GM23338 (cell line): ENCODE results near the gene UGT1A3. TPM values are rescaled to one million over a fixed set of nuclear protein-coding genes. Genes with fewer than 3 reads are reported as not detected.

Source experiments
- ATAC-seq: fragments of 200-7000 bp; cut with Tn5 transposase; 3 replicates; pipeline ENCODE4 v1.9.1; 2020
- DNase-seq: peaks from one replicate; pipeline ENCODE4 v3.0.0-alpha.2; 2015; ENCODE audit warnings: low spot score
- H2AFZ ChIP-seq: fragments of 200-600 bp; sonication (generic); 2 replicates; pipeline ENCODE4 v1.8.0; 2016; ENCODE audit warnings: antibody characterized with exemption, mild to moderate bottlenecking, moderate library complexity
- H3F3A ChIP-seq: fragments of 200-600 bp; sonication (generic); replicated peaks from 2 replicates; pipeline ENCODE4 v1.8.0; 2017; ENCODE audit warnings: antibody characterized with exemption, mixed run types, low read depth
- H3K27ac ChIP-seq: fragments of 200-600 bp; sonication (generic); 2 replicates; pipeline ENCODE4 v1.6.1; 2016; ENCODE audit warnings: low read depth
- H3K27me3 ChIP-seq: fragments of 200-600 bp; sonication (generic); 2 replicates; pipeline ENCODE4 v1.8.0; 2016; ENCODE audit warnings: mild to moderate bottlenecking, mixed run types, moderate library complexity; ENCODE audit not compliant: insufficient read depth
- H3K36me3 ChIP-seq: fragments of 200-600 bp; sonication (generic); 2 replicates; pipeline ENCODE4 v1.8.0; 2016; ENCODE audit warnings: mild to moderate bottlenecking; ENCODE audit not compliant: insufficient read depth
- H3K4me1 ChIP-seq: fragments of 200-600 bp; sonication (generic); 2 replicates; pipeline ENCODE4 v1.8.0; 2016; ENCODE audit warnings: mild to moderate bottlenecking, moderate library complexity; ENCODE audit not compliant: insufficient read depth
- H3K4me2 ChIP-seq: fragments of 200-600 bp; sonication (generic); 2 replicates; pipeline ENCODE4 v1.7.1; 2017; ENCODE audit warnings: mixed run types
- H3K4me3 ChIP-seq: fragments of 200-600 bp; sonication (generic); 2 replicates; pipeline ENCODE4 v1.6.1; 2016; ENCODE audit warnings: mixed run types
- H3K79me2 ChIP-seq: fragments of 200-600 bp; sonication (generic); replicated peaks from 2 replicates; pipeline ENCODE4 v1.8.0; 2017; ENCODE audit warnings: mild to moderate bottlenecking; ENCODE audit not compliant: insufficient read depth
- H3K9me2 ChIP-seq: fragments of 200-600 bp; sonication (generic); 2 replicates; pipeline ENCODE4 v1.8.0; 2017; ENCODE audit not compliant: insufficient read depth
- H4K20me1 ChIP-seq: fragments of 200-600 bp; sonication (generic); replicated peaks from 2 replicates; pipeline ENCODE4 v1.8.0; 2017; ENCODE audit warnings: mild to moderate bottlenecking; ENCODE audit not compliant: insufficient read depth
- H3K27ac Mint-ChIP-seq: 2 replicates; pipeline ENCODE4 v1.8.0; 2020; ENCODE audit warnings: inconsistent platforms, mild to moderate bottlenecking, moderate library complexity, mixed read lengths
- H3K27me3 Mint-ChIP-seq: 3 replicates; pipeline ENCODE4 v1.8.0; 2022; ENCODE audit warnings: low read depth, mild to moderate bottlenecking, moderate library complexity, mixed read lengths, inconsistent platforms; ENCODE audit not compliant: insufficient read depth, poor library complexity
- H3K36me3 Mint-ChIP-seq: 3 replicates; pipeline ENCODE4 v1.8.0; 2021; ENCODE audit warnings: low read depth, mild to moderate bottlenecking, inconsistent platforms, moderate library complexity, mixed read lengths
- H3K4me1 Mint-ChIP-seq: 3 replicates; pipeline ENCODE4 v1.8.0; 2020; ENCODE audit warnings: mild to moderate bottlenecking, inconsistent platforms, mixed read lengths
- H3K4me3 Mint-ChIP-seq: 3 replicates; pipeline ENCODE4 v1.8.0; 2021; ENCODE audit warnings: moderate library complexity, mild to moderate bottlenecking, inconsistent platforms, mixed read lengths
- H3K9me3 Mint-ChIP-seq: 3 replicates; pipeline ENCODE4 v1.8.0; 2020; ENCODE audit warnings: moderate library complexity, mild to moderate bottlenecking, inconsistent platforms, mixed read lengths
- CREB1 ChIP-seq: fragments of 250-450 bp; sonication (Bioruptor Pico); IDR thresholded peaks from 2 replicates; pipeline ENCODE4 v1.5.0; 2020; ENCODE audit warnings: low read depth, mild to moderate bottlenecking, moderate library complexity
- CTCF ChIP-seq, 2 experiments: fragments of 200-600 bp in 1 of 2; sonication (generic) in 1 of 2; conservative IDR thresholded peaks; 2 replicates each; pipeline versions ENCODE4 v1.5.1 to v1.6.1; 2016 to 2017; ENCODE audit warnings: antibody characterized with exemption in 2 of 2, low read depth in 2 of 2, mild to moderate bottlenecking in 2 of 2, moderate library complexity in 1 of 2
- ETS1 ChIP-seq: IDR thresholded peaks from 2 replicates; pipeline ENCODE4 v1.6.1; 2016; ENCODE audit warnings: antibody characterized with exemption
- EZH2 ChIP-seq: fragments of 200-600 bp; sonication (generic); IDR thresholded peaks from one replicate; pipeline ENCODE4 v1.8.0; 2017; ENCODE audit warnings: antibody characterized with exemption, mild to moderate bottlenecking, low read depth; ENCODE audit not compliant: unreplicated experiment
- EZH2phosphoT487 ChIP-seq: fragments of 200-600 bp; sonication (generic); IDR thresholded peaks from one replicate; pipeline ENCODE4 v1.8.1; 2018; ENCODE audit warnings: antibody characterized with exemption; ENCODE audit not compliant: unreplicated experiment
- JUNB ChIP-seq: IDR thresholded peaks from one replicate; pipeline ENCODE4 v1.6.1; 2016; ENCODE audit warnings: antibody characterized with exemption; ENCODE audit not compliant: unreplicated experiment
- NANOG ChIP-seq: IDR thresholded peaks from 2 replicates; pipeline ENCODE4 v1.6.1; 2016; ENCODE audit warnings: antibody characterized with exemption, borderline replicate concordance
- POLR2AphosphoS5 ChIP-seq: IDR thresholded peaks from 2 replicates; pipeline ENCODE4 v1.6.1; 2016; ENCODE audit warnings: antibody characterized with exemption, low read depth
- REST ChIP-seq: IDR thresholded peaks from one replicate; pipeline ENCODE4 v1.6.1; 2018; ENCODE audit warnings: antibody characterized with exemption; ENCODE audit not compliant: unreplicated experiment
- STAT1 ChIP-seq: IDR thresholded peaks from one replicate; pipeline ENCODE4 v1.6.1; 2016; ENCODE audit warnings: antibody characterized with exemption; ENCODE audit not compliant: unreplicated experiment
- ZNF114 ChIP-seq: fragments of 250-450 bp; sonication (Bioruptor Pico); IDR thresholded peaks from 2 replicates; pipeline ENCODE4 v1.5.0; 2020; ENCODE audit warnings: mild to moderate bottlenecking, moderate library complexity
- ZNF331 ChIP-seq: fragments of 250-450 bp; sonication (Bioruptor Pico); IDR thresholded peaks from 2 replicates; pipeline ENCODE4 v1.5.0; 2020; ENCODE audit warnings: low read depth, mild to moderate bottlenecking, moderate library complexity
- ZNF462 ChIP-seq: fragments of 250-450 bp; sonication (Bioruptor Pico); IDR thresholded peaks from 2 replicates; pipeline ENCODE4 v1.5.0; 2020; ENCODE audit warnings: mild to moderate bottlenecking, moderate library complexity
- polyA plus RNA-seq: library from polyadenylated mRNA; unstranded; fragments of >200 nt; fragmentation: Nextera tagmentation; extraction: Ambion mirVana; gene quantifications from 2 replicates; pipeline ENCODE4 v1.2.1, GENCODE V29; 2016
- total RNA-seq: library from RNA; depleted of rRNA; stranded (reverse); fragments of >200 nt; shearing (Covaris generic); gene quantifications from 2 replicates; pipeline ENCODE4 v1.2.3, GENCODE V29; 2014

The UGT1A3 gene
- total and polyA plus RNA-seq, 2 experiments from 2014 or later, result not detected

- H3K9me3 Mint-ChIP-seq, result peaks cover 12% of the 10 kb centered on the region
- TF ChIP-seq CTCF (conservative IDR thresholded peaks at IDR 0.05; ENCODE audit: low read depth in 2 of 2), result no peak
- TF ChIP-seq REST, result no peak
- TF ChIP-seq ZNF331, result no peak
- no peak for TF ChIP-seq JUNB
- no peak for TF ChIP-seq STAT1
- TF ChIP-seq ZNF114 (CRISPR knock-in tag), result no peak
- no peak for TF ChIP-seq EZH2
- no peak for TF ChIP-seq ETS1
- TF ChIP-seq NANOG, result no peak
- no peak for TF ChIP-seq EZH2phosphoT487
- no peak for TF ChIP-seq CREB1 (CRISPR knock-in tag)
- TF ChIP-seq POLR2AphosphoS5, result no peak
- TF ChIP-seq ZNF462 (CRISPR knock-in tag), result no peak
Measured at GRCh38 chr2:233792720-233793119, 63.9 kb downstream of the UGT1A3 start.

More at GRCh38 chr2:233792720-233793119, 63.9 kb downstream of the UGT1A3 start:
- Mint-ChIP-seq H3K4me1 (no peaks in the 10 kb centered on the region; the same call in 2 of the 3 replicates), H3K4me3 (no peak overlapping the region), H3K27ac (no peak overlapping the region), H3K27me3 (peaks cover 11% of the 10 kb centered on the region), H3K36me3 (no peaks in the 10 kb centered on the region; the same call in 2 of the 3 replicates)
- H3K4me2 ChIP-seq, result no peak overlapping the region
- no peaks in the 10 kb centered on the region for H3F3A ChIP-seq
- no peak overlapping the region for H2AFZ ChIP-seq
- no peaks in the 10 kb centered on the region for H3K79me2 ChIP-seq
- H3K36me3 ChIP-seq, result no peaks in the 10 kb centered on the region
- no peak for DNase-seq
- H3K4me1 ChIP-seq, result no peaks in the 10 kb centered on the region
- H4K20me1 ChIP-seq, result no peaks in the 10 kb centered on the region
- no peak overlapping the region for H3K27ac ChIP-seq
- no peaks in the 10 kb centered on the region for H3K27me3 ChIP-seq
- no peak overlapping the region for H3K4me3 ChIP-seq
- no peak for ATAC-seq
- H3K9me2 ChIP-seq, result no peaks in the 10 kb centered on the region
